Upper lobe of left lung (tissue), 4 donors: ENCODE results near the gene NBDY.

Source experiments
- POLR2A ChIP-seq, 4 donors: fragments of 450-650 bp; IDR thresholded peaks; one replicate each; pipeline ENCODE4 v1.5.1; 2016 to 2017; ENCODE audit warnings: antibody characterized with exemption in 4 of 4, mild to moderate bottlenecking in 2 of 4
- TF ChIP-seq, protein P1 (sequence below), 6 experiments: fragments of 450-650 bp in 4 of 6; fragments of 200-600 bp in 2 of 6; sonication (generic) in 2 of 6; IDR thresholded peaks; one replicate each; pipeline ENCODE4 v1.5.1; 2016 to 2019; ENCODE audit warnings: antibody characterized with exemption in 6 of 6

DNA sequence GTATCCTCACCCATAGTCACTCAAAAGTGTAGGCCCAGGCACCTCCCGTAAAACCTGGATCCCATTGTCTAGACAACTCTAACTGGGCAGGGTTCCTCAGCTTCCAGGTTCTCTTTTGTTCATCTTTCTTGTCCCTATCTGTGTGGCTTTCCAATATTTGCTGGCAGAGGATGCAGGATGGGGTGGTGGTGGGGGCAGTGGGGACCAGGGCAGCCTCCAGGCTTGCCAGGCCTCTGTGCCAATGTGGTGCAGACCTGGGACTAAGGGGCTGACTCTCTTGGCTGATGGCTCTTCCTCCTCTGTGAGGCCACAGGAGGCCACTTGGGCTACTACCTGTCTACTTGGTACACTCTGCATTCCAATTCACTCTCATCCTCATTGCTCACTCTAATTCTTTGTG, 76.4 kb downstream of the NBDY start:
- TF ChIP-seq, protein P1, sequence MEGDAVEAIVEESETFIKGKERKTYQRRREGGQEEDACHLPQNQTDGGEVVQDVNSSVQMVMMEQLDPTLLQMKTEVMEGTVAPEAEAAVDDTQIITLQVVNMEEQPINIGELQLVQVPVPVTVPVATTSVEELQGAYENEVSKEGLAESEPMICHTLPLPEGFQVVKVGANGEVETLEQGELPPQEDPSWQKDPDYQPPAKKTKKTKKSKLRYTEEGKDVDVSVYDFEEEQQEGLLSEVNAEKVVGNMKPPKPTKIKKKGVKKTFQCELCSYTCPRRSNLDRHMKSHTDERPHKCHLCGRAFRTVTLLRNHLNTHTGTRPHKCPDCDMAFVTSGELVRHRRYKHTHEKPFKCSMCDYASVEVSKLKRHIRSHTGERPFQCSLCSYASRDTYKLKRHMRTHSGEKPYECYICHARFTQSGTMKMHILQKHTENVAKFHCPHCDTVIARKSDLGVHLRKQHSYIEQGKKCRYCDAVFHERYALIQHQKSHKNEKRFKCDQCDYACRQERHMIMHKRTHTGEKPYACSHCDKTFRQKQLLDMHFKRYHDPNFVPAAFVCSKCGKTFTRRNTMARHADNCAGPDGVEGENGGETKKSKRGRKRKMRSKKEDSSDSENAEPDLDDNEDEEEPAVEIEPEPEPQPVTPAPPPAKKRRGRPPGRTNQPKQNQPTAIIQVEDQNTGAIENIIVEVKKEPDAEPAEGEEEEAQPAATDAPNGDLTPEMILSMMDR (IDR thresholded peaks at IDR 0.05): no peak
- no peak for TF ChIP-seq POLR2A (IDR thresholded peaks at IDR 0.05)
